OCI-LY7 (cell line): Measurements from ENCODE around the gene COL23A1.

ENCODE experiments used
- EZH2phosphoT487 ChIP-seq: fragments of 200-600 bp; sonication (generic); IDR thresholded peaks from 2 replicates; pipeline ENCODE4 v1.6.1; 2018; ENCODE audit warnings: low read depth, borderline replicate concordance, mild to moderate bottlenecking, mixed run types, antibody characterized with exemption, low read length, moderate library complexity, mixed read lengths
- TF ChIP-seq, protein P1 (sequence below): fragments of 200-600 bp; sonication (generic); conservative IDR thresholded peaks from 2 replicates; pipeline ENCODE4 v1.5.1; 2014; ENCODE audit warnings: mild to moderate bottlenecking, antibody characterized with exemption, low read length, moderate library complexity, mixed read lengths

DNA sequence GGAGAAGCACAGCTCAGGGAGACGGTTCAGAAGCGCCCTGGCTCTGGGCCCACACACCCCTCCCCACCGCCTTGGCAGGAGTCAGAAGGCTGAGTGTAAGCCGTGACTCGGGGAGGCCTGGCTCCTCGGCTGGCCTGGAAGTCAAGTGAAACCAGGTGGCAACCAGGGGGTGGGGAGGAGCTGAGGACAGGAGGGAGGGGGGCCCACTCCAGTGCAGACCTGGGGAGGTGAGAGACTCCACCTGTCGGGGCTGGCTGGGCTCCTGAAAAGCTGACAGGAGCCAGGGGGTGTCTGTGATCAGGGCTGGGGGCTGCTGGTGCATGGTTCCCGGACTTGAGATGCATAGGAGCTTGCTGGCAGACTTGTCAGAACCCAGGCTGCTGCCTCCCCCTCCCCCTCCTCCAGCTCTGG is 207.4 kb downstream of the COL23A1 start:
- TF ChIP-seq, protein P1, sequence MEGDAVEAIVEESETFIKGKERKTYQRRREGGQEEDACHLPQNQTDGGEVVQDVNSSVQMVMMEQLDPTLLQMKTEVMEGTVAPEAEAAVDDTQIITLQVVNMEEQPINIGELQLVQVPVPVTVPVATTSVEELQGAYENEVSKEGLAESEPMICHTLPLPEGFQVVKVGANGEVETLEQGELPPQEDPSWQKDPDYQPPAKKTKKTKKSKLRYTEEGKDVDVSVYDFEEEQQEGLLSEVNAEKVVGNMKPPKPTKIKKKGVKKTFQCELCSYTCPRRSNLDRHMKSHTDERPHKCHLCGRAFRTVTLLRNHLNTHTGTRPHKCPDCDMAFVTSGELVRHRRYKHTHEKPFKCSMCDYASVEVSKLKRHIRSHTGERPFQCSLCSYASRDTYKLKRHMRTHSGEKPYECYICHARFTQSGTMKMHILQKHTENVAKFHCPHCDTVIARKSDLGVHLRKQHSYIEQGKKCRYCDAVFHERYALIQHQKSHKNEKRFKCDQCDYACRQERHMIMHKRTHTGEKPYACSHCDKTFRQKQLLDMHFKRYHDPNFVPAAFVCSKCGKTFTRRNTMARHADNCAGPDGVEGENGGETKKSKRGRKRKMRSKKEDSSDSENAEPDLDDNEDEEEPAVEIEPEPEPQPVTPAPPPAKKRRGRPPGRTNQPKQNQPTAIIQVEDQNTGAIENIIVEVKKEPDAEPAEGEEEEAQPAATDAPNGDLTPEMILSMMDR = no peak
- TF ChIP-seq EZH2phosphoT487 = no peak
